Measurements from ENCODE around the gene REM2.
"Not testable (repeated sequence)": the region's sequence is repeated elsewhere in the genome, so short reads cannot be mapped to it uniquely, and the experiment has no call there.

DNA sequence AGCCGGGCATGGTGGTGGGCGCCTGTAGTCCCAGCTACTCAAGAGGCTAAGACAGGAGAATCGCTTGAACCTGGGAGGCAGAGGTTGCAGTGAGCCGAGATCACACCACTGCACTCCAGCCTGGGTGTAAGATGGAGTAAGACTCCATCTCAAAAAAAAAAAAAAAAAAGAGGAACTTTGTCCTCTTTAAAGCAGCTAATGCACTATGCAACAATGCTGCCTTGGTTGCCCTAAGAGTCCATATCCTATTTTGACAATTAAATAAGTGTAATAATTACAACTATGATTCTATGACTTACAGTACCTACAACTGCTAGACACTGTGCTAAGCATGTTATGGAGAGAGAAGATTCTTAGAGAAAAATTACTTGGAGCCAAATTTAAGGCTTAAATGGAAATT, 31.8 kb downstream of the REM2 start:
- TF ChIP-seq CTCF (conservative IDR thresholded peaks at IDR 0.05; ENCODE audit: low read depth, low read length); EZH2 (IDR thresholded peaks at IDR 0.05; ENCODE audit: borderline replicate concordance, low read depth, low read length, poor library complexity, severe bottlenecking): not testable (repeated sequence)
